Naive thymus-derived CD4-positive, alpha-beta T cell (primary cell): ENCODE results near the gene AK8. TPM values are rescaled to one million over a fixed set of nuclear protein-coding genes. Genes with fewer than 3 reads are reported as not detected.

ENCODE experiments used
- ATAC-seq: fragments of 150-1000 bp; cut with Tn5 transposase; 2 replicates; pipeline ENCODE4 v1.10.0; 2021; ENCODE audit warnings: mild to moderate bottlenecking, moderate library complexity
- CTCF ChIA-PET: fragments of 350-600 bp; sonication (Branson Sonifier 250); formaldehyde crosslinking; loops from one replicate; lab custom pipeline; 2021; ENCODE audit warnings: antibody characterized with exemption; lab: Charles Lee
- POLR2A ChIA-PET: fragments of 350-600 bp; sonication (Branson Sonifier 250); formaldehyde crosslinking; loops from one replicate; lab custom pipeline; 2021; ENCODE audit warnings: antibody characterized with exemption, inconsistent platforms; lab: Charles Lee
- DNase-seq, 9 donors: peaks; one replicate each; pipeline versions ENCODE4 v3.0.0 to v3.0.0-alpha.2; 2020 to 2022; ENCODE audit warnings: mixed read lengths in 1 of 9
- H3K27ac ChIP-seq: one replicate; pipeline ENCODE4 v1.7.0; 2013; ENCODE audit warnings: mild to moderate bottlenecking, low read depth, low read length, moderate library complexity
- H3K27me3 ChIP-seq, 2 donors: one replicate each; pipeline ENCODE4 v1.7.0; 2013; ENCODE audit warnings: low read length in 2 of 2, mild to moderate bottlenecking in 2 of 2, moderate library complexity in 2 of 2; ENCODE audit not compliant: control insufficient read depth in 2 of 2, insufficient read depth in 2 of 2
- H3K36me3 ChIP-seq, 3 experiments: 1 replicate in 2 of 3; 2 replicates in 1 of 3; pipeline ENCODE4 v1.7.0; 2013; ENCODE audit warnings: low read length in 3 of 3, mild to moderate bottlenecking in 3 of 3, moderate library complexity in 1 of 3; ENCODE audit not compliant: insufficient read depth in 3 of 3, control insufficient read depth in 2 of 3
- H3K4me1 ChIP-seq, 2 donors: one replicate each; pipeline ENCODE4 v1.7.0; 2013; ENCODE audit warnings: low read length in 2 of 2, mild to moderate bottlenecking in 2 of 2, moderate library complexity in 1 of 2; ENCODE audit not compliant: control insufficient read depth in 2 of 2, insufficient read depth in 2 of 2
- H3K4me3 ChIP-seq: 2 replicates; pipeline ENCODE4 v1.7.0; 2013; ENCODE audit warnings: mild to moderate bottlenecking, low read length
- H3K9me3 ChIP-seq, 3 experiments: 1 replicate in 2 of 3; 2 replicates in 1 of 3; pipeline ENCODE4 v1.7.0; 2013; ENCODE audit warnings: low read length in 3 of 3; ENCODE audit not compliant: control insufficient read depth in 2 of 3
- H3K27ac Mint-ChIP-seq, 9 donors: one replicate each; pipeline ENCODE4 v1.8.0; 2020 to 2022; ENCODE audit warnings: mixed read lengths in 9 of 9, mild to moderate bottlenecking in 8 of 9, moderate library complexity in 5 of 9, inconsistent platforms in 2 of 9
- H3K27me3 Mint-ChIP-seq, 5 donors: one replicate each; pipeline ENCODE4 v1.8.0; 2021 to 2022; ENCODE audit warnings: mixed read lengths in 5 of 5, mild to moderate bottlenecking in 1 of 5
- H3K36me3 Mint-ChIP-seq, 5 donors: one replicate each; pipeline ENCODE4 v1.8.0; 2020 to 2022; ENCODE audit warnings: mixed read lengths in 5 of 5, mild to moderate bottlenecking in 3 of 5, inconsistent platforms in 1 of 5
- H3K4me1 Mint-ChIP-seq, 7 donors: one replicate each; pipeline ENCODE4 v1.8.0; 2020 to 2022; ENCODE audit warnings: mixed read lengths in 7 of 7, mild to moderate bottlenecking in 3 of 7, inconsistent platforms in 1 of 7
- H3K4me3 Mint-ChIP-seq, 10 donors: one replicate each; pipeline ENCODE4 v1.8.0; 2020 to 2022; ENCODE audit warnings: mild to moderate bottlenecking in 10 of 10, mixed read lengths in 10 of 10, moderate library complexity in 6 of 10, inconsistent platforms in 2 of 10
- H3K9me3 Mint-ChIP-seq, 11 donors: one replicate each; pipeline ENCODE4 v1.8.0; 2020 to 2022; ENCODE audit warnings: mixed read lengths in 11 of 11, mild to moderate bottlenecking in 4 of 11, inconsistent platforms in 1 of 11, moderate library complexity in 1 of 11
- intact Hi-C, 2 donors: fragments of 100-400 bp; cut with micrococcal nuclease; formaldehyde crosslinking; loops; one replicate each; pipeline ENCODE4 v1.15.1; 2023
- polyA plus RNA-seq, 2 donors: library from polyadenylated mRNA; unstranded; fragments of 300-500 nt; fragmentation: Illumina TruSeq; gene quantifications; one replicate each; pipeline ENCODE4 v1.2.3, GENCODE V29; 2021
- total RNA-seq, 6 experiments: library from RNA in 5 of 6; stranded (reverse) in 5 of 6; gene quantifications; 1 replicate in 5 of 6; 2 replicates in 1 of 6; pipeline ENCODE4 v1.2.3 and lab custom pipeline; 2021 to 2026

AK8 gene
- total and polyA plus RNA-seq, 7 experiments from 2014 or later = 0.10 to 0.20 (median 0.12) TPM; not detected in 4

DNA sequence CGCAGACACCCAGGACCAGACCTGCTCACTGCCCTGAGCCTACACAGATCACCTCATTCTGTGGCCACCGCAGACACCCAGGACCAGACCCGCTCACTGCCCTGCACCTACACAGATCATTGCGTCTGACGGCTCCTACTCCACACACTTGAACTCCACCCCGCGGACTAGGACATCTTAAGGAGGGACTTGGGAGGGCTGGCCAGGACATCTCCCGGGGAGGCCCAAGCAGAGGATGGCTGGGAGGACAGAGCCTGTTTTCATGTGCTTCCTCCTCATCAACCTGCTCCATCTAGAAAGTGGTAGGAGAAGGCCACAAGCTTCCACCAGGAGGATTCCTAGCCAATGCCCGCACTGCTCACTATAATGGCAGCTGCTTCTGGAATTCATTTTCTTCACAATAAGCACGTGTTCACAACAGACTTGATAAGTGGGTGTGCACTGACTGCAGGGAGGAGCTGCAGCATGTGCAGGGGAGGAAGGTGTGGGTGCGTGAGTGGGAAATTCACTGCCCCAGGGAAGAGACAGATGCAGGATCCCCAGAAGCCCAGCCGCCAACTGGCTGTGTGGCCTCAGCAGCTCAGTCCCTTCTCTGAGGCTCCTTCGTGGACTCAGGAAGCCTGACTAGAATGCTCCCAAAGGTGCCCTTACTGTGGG lies 64.8 kb downstream of the AK8 start:
- Mint-ChIP-seq H3K27me3 (peaks cover 32 to 70% (median 47%) of the 10 kb centered on the region in 5 donors), H3K27ac (no peak overlapping the region)
- CTCF ChIA-PET = no interaction called here

DNA sequence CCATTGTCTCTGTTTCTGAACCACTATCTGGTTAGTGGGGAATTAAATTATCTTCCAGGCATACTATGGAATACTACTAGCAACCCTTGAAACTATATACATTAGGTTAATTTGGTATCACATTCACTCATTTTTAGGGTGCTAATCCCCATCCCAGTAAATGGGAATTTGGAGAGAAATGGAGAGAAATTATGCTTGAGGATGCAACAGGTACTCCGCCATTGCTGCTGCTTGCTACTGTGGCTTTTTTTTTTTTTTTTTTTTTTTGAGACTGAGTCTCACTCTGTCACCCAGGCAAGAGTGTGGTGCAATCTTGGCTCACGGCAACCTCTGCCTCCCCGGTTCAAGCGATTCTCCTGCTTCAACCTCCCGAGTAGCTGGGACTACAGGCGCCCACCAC lies 66.1 kb downstream of the AK8 start:
- H3K4me3 Mint-ChIP-seq = no peak overlapping the region
- CTCF ChIA-PET = no interaction called here
- peaks cover 34 to 73% (median 49%) of the 10 kb centered on the region in 5 donors for H3K27me3 Mint-ChIP-seq
- no peak for ATAC-seq
- Histone ChIP-seq H3K27me3 (no peaks in the 10 kb centered on the region), H3K9me3 (no peaks in the 10 kb centered on the region), H3K4me1 (no peaks in the 10 kb centered on the region), H3K4me3 (no peak overlapping the region), H3K27ac (no peak overlapping the region), H3K36me3 (no peaks in the 10 kb centered on the region)
- DNase-seq = no peak
- H3K4me1 Mint-ChIP-seq = peaks cover 0 to 3% (median 0%) of the 10 kb centered on the region in 7 donors
- no peak overlapping the region for H3K27ac Mint-ChIP-seq
- H3K9me3 Mint-ChIP-seq = no peaks in the 10 kb centered on the region
- intact Hi-C loops = no loop called here
- no peaks in the 10 kb centered on the region for H3K36me3 Mint-ChIP-seq
- POLR2A ChIA-PET = no interaction called here

More for the DNA sequence above, 64.8 kb downstream of the AK8 start:
- H3K9me3 Mint-ChIP-seq = no peaks in the 10 kb centered on the region
- no peaks in the 10 kb centered on the region for H3K36me3 ChIP-seq
- no peak overlapping the region for H3K4me3 Mint-ChIP-seq
- POLR2A ChIA-PET = no interaction called here
- H3K27ac ChIP-seq = no peak overlapping the region
- no peaks in the 10 kb centered on the region for H3K36me3 Mint-ChIP-seq
- H3K4me3 ChIP-seq = no peak overlapping the region
- intact Hi-C loops = no loop called here
- ATAC-seq = no peak
- no peaks in the 10 kb centered on the region for H3K4me1 ChIP-seq
- H3K4me1 Mint-ChIP-seq = peaks cover 0 to 3% (median 0%) of the 10 kb centered on the region in 7 donors
- H3K9me3 ChIP-seq = no peaks in the 10 kb centered on the region
- H3K27me3 ChIP-seq = no peaks in the 10 kb centered on the region
- DNase-seq = no peak

DNA sequence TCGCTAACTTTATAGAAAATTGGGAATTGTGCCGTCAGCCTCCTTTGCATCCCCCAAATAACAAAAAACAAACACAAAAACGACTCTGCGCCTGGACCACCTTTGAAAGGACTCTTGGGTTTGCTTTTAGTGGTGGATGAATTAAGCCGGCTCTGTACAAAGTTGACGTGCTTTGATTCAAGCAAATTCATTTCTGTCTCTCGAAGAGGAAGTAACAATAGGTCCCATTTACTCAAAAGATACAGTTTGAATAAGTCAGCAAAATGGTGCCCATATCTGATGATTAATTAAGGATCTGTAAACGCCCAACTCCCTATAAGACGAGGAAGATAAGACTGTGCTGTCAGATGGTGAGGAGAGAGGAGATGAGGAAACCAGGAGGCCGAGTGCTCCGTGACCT lies 67.8 kb downstream of the AK8 start:
- Mint-ChIP-seq H3K4me3 (no peak overlapping the region), H3K27me3 (peaks cover 32 to 71% (median 42%) of the 10 kb centered on the region in 5 donors), H3K4me1 (peaks cover 0 to 3% (median 0%) of the 10 kb centered on the region in 7 donors), H3K27ac (no peak overlapping the region), H3K9me3 (no peaks in the 10 kb centered on the region), H3K36me3 (no peaks in the 10 kb centered on the region)
- no peaks in the 10 kb centered on the region for H3K9me3 ChIP-seq
- ChIA-PET CTCF (no interaction called here), POLR2A (no interaction called here)
- ATAC-seq (no peak), DNase-seq (no peak)
- no peak overlapping the region for H3K27ac ChIP-seq
- intact Hi-C loops = no loop called here
- H3K4me3 ChIP-seq = no peak overlapping the region
- H3K36me3 ChIP-seq = no peaks in the 10 kb centered on the region
- H3K27me3 ChIP-seq = no peaks in the 10 kb centered on the region
- H3K4me1 ChIP-seq = peaks cover 0 to under 1% of the 10 kb centered on the region in 2 donors

DNA sequence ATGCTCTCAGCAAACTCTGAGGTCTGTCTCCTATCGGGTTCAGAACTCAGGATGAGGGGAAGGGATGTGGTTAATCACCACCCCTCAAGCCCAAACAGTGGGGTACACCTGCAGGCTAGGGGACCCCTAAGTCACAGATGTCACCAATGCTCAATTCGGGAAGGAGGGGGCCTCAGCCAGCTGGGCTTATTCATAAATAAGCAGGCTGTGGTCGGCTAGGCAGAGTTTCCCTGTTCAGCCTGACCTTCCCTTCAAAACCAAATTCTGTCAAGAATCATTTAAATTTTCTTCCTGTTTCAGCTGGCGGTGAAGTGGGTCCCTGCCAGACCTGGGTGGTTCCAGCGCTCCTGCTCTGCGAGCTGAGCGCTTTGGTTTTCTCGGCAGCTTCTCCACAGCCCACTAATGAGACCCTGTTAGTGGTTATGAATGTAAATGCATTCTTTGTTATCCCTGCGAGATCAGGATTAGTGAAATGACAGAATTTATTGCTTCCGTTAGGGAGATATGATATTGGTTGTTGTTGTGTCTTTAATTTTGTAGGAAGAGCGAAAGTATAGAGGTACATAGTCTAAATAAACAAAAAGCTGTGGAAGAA lies 68.3 kb downstream of the AK8 start:
- POLR2A ChIA-PET = no interaction called here

DNA sequence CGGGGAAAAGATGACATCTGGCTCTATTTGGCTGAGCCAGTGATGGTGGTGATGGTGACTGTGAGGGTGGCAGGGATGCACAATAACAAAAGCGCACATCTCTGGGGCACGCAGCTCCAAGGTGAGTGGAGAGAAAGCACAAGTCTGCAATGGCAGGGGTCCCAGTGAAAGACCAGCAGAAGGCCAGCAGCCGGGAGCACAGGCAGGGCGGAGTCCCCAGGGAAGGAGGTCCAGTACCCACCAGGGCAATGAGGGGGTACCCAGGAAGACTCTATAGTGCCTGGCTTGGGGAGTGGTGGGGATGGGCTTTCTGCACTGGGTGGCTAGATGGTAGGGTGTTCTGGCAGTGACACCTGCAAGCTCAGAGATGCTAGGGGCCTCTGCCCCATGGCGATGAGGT lies 69.4 kb downstream of the AK8 start:
- Histone ChIP-seq H3K27me3 (no peaks in the 10 kb centered on the region), H3K36me3 (no peaks in the 10 kb centered on the region), H3K4me1 (peaks cover 0 to 16% of the 10 kb centered on the region in 2 donors), H3K27ac (no peak overlapping the region), H3K9me3 (no peaks in the 10 kb centered on the region), H3K4me3 (no peak overlapping the region)
- H3K9me3 Mint-ChIP-seq = no peaks in the 10 kb centered on the region
- ATAC-seq (no peak), DNase-seq (peak in 1 of 9 donors; percentile 14)
- H3K4me1 Mint-ChIP-seq = peaks cover 0 to 10% (median 0%) of the 10 kb centered on the region in 7 donors
- H3K36me3 Mint-ChIP-seq = no peaks in the 10 kb centered on the region
- intact Hi-C loops = no loop called here
- no peak overlapping the region for H3K4me3 Mint-ChIP-seq
- CTCF ChIA-PET = no interaction called here
- POLR2A ChIA-PET = interaction anchor here (0.7 kb wide), 1 partner anchor 303 kb away, joined by 3 read pairs; no protein-coding TSS in a partner anchor
- H3K27me3 Mint-ChIP-seq = peaks cover 36 to 73% (median 50%) of the 10 kb centered on the region in 5 donors
- no peak overlapping the region for H3K27ac Mint-ChIP-seq

More for the DNA sequence above, 68.3 kb downstream of the AK8 start:
- no peaks in the 10 kb centered on the region for H3K9me3 Mint-ChIP-seq
- Histone ChIP-seq H3K4me1 (peaks cover 0 to 6% of the 10 kb centered on the region in 2 donors), H3K27me3 (no peaks in the 10 kb centered on the region), H3K4me3 (no peak overlapping the region), H3K9me3 (no peaks in the 10 kb centered on the region), H3K36me3 (no peaks in the 10 kb centered on the region), H3K27ac (no peak overlapping the region)
- peaks cover 0 to 3% (median 0%) of the 10 kb centered on the region in 7 donors for H3K4me1 Mint-ChIP-seq
- CTCF ChIA-PET = no interaction called here
- no peak for DNase-seq
- H3K27me3 Mint-ChIP-seq = peaks cover 33 to 71% (median 41%) of the 10 kb centered on the region in 5 donors
- no peaks in the 10 kb centered on the region for H3K36me3 Mint-ChIP-seq
- no peak overlapping the region for H3K27ac Mint-ChIP-seq
- no peak for ATAC-seq
- H3K4me3 Mint-ChIP-seq = no peak overlapping the region
- intact Hi-C loops = no loop called here

DNA sequence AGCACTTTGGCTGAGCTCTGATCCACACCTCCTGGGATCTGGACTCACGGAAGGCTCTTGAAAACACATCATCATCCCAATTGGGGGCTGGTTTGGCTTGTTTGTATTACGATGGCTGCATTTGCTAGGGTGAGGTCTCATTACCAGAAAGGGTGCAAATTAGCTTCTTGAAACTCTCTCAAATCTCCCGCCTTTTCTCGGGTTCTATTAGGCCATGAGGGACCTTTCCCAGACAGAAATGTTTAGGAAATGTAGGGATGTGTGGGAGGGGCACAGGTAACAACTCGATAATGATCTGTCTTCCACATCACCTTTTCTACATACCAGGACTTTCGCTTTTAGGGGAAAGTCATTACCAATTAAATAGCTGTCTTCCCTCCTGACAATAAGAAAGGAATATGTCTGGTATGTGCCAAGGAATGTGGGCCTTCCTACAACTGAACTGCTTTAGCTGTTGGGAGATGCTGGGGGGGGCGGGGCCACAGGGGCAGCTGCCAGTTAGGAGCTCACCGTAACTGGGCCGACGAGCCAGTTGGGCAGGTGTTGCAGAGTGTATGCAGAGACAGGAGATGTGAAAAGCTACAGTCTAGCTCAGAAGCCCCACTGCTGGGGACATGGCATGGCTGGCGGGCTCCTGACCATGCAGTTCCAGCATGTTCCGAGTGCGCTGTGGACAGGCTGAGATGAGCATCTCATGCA lies 71.2 kb downstream of the AK8 start:
- Histone ChIP-seq H3K4me1 (peaks cover 0 to 16% of the 10 kb centered on the region in 2 donors), H3K4me3 (no peak overlapping the region), H3K27me3 (no peaks in the 10 kb centered on the region), H3K27ac (no peak overlapping the region), H3K9me3 (no peaks in the 10 kb centered on the region), H3K36me3 (no peaks in the 10 kb centered on the region)
- peaks cover 44 to 86% (median 53%) of the 10 kb centered on the region in 5 donors for H3K27me3 Mint-ChIP-seq
- ChIA-PET POLR2A (interaction anchor here (0.5 kb wide), 1 partner anchor 22 kb away, joined by 3 read pairs; no protein-coding TSS in a partner anchor), CTCF (no interaction called here)
- no peaks in the 10 kb centered on the region for H3K36me3 Mint-ChIP-seq
- peaks cover 0 to 10% (median 0%) of the 10 kb centered on the region in 7 donors for H3K4me1 Mint-ChIP-seq
- DNase-seq (peak in 1 of 9 donors; percentile 2), ATAC-seq (no peak)
- H3K27ac Mint-ChIP-seq = no peak overlapping the region
- intact Hi-C loops = no loop called here
- H3K4me3 Mint-ChIP-seq = no peak overlapping the region
- no peaks in the 10 kb centered on the region for H3K9me3 Mint-ChIP-seq
